GM19035 (cell line): ENCODE measurements around the gene B4GALT2.
A peak's percentile ranks its signal among the peaks of the same experiment; 100 is the strongest.

Experiments used
- ATAC-seq: cut with Tn5 transposase; IDR thresholded peaks from one replicate; pipeline ENCODE4 v1.9.1; 2021; ENCODE audit not compliant: unreplicated experiment

The B4GALT2 gene

GRCh38 chr1:43969746-43970466 is 9.1 kb upstream of the B4GALT2 start, which contains the start of gene DPH2:
DPH2 (plus strand) TSS chr1:43970010; CDS start chr1:43970176, 166 bp downstream.
- peak; percentile 85 for ATAC-seq

DNA sequence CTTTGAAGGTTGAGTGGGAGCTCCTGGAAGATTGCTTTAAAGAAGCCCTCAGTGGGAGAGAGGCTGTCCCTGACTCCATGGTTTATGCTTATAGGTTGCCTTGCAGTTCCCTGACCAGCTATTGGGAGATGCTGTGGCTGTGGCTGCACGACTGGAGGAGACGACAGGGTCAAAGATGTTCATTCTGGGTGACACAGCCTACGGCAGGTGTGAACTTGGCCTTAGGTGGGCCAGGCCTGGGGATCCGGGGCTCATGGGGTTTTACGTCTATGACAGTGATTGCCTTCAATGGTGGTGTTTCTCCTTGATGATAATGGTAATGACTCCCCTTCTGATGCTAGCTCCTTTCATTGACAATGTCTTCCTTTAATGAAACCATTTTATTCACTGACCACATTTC is 8.5 kb upstream of the B4GALT2 start:
- ATAC-seq: no peak

DNA sequence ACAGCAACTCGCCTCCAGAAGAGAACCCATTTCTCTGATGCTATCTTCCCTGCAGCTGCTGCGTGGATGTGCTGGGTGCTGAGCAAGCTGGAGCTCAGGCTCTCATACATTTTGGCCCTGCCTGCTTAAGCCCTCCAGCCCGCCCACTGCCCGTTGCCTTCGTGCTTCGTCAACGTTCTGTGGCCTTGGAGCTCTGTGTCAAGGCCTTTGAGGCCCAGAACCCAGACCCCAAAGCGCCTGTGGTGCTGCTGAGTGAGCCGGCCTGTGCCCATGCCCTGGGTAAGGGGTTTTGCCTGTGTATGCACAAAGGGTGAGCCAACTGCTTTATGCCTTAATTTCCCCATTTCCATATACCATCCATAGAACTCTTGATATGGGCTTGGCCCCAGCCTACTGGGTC is 8.1 kb upstream of the B4GALT2 start:
- ATAC-seq: no peak

GRCh38 chr1:43971336-43971980 is 7.6 kb upstream of the B4GALT2 start:
- ATAC-seq: no peak

DNA sequence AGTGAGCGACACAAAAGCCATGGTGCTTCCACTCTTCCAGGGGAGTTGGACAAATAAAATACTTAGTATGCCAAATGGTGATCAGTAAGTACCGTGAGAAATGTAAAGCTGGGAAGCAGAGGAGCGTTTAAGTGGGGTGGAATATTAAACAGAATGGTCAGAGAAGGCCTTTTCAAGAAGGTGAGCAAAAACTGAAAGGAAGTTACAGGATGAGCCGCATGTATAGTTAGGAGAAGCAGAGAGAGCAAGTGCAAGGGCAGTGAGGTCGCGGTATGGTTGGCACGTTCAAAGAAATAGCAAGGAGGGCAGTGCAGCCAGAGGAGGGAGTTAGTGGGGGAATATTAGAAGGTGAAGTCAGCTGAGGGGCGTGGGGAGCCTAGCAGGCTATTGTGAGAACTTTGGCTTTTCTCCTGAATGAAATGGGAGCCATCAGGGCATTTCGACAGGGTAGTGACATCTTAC is 5.0 kb upstream of the B4GALT2 start:
- no peak for ATAC-seq

DNA sequence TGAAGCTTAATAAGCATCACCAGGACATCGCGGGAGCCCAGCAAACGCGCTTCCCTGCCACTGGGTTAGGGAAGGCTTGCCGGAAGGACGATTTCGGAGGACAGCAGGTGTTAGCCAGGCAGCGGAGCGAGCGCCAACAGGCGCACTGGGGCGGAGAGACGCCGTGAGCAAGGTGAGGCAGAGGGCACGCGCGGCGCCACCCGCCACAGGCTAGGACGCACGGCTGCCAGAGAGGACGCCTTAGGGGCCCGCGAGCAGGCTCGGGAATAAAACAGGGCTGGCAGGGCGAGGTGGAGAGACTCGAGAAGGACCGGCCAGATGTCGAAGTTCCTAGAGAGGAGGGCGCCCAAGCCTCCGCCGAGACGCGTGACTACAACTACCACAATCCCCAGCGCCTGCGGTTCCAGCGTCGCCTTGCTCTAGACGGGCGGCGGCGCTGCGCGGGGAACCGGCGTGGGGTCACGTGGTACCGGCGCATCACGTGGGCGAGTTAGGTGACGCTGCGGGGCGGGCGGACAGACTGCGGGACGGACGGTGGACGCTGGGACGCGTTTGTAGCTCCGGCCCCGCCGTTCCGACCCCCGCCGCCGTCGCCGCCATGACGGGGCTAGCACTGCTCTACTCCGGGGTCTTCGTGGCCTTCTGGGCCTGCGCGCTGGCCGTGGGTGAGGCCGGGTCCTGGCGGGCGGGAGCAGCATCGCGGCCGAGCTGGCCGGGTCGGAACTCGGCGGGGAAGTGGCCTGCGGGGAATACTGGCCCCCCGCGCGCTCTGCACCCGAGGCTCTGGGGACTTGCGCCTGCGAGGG is 4.4 kb upstream of the B4GALT2 start, which contains the start of gene ATP6V0B:
ATP6V0B (plus strand) TSS at position 518 of the 806 bp plus-strand sequence; CDS start at position 599, 81 bp downstream.
- peak; percentile 71 for ATAC-seq

GRCh38 chr1:43975249-43975961 is 3.6 kb upstream of the B4GALT2 start:
- peak; percentile 1 for ATAC-seq

GRCh38 chr1:43976045-43976444 is 3.0 kb upstream of the B4GALT2 start:
- no peak for ATAC-seq

- no peak for ATAC-seq
These were observed 2.1 kb upstream of the B4GALT2 start for GRCh38 chr1:43976890-43977289.

- no peak for ATAC-seq
These were observed 1.4 kb upstream of the B4GALT2 start for GRCh38 chr1:43977376-43978263.

GRCh38 chr1:43978264-43978550 is 803 bp upstream of the B4GALT2 start:
- no peak for ATAC-seq

- no peak for ATAC-seq
These were observed 184 bp downstream of the B4GALT2 start for GRCh38 chr1:43979261-43979527.

GRCh38 chr1:43979528-43980254 is 681 bp downstream of the B4GALT2 start:
- ATAC-seq: no peak

DNA sequence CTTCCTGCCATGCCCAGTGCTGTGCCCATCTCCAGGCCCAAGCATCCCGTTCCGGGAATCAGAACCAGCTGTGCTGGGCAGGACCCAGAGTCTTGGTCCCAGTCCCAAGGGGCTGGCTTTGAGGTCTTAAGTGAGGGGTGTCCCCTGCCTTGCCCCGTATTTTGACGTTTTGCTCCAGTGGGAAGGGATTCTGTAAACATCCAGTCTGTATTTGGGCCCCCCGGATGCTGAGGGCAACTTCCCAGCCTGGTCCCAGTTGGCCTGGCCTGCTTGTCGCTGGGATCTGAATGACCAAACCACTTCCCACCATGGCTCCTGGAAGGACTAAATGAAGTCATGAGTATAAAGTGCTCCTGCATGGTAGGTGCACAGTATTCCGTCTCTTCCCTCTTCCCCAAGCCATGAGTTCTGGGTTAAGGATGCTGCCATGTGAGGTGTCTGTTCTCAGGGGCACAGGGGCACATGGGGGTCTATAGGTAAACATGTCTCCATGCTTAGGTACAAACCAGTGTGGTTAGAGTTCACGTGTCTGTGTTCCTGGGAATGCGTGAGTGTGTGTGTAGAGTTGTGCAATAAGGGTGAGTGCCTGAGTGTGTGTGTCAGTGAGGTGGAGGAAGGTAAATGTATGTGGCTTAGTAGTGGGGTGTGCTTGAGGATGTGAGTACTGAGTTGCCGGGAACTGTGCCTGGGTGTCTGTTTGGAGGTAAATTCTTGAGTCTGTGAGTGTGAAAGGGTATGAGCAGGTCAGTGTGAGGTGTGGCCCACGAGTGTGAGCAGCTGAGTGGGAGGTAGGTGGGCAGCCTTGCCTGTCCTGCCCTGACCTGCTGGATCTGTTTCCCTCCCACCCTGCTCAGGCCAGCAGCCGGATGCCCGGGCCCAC is 1.5 kb downstream of the B4GALT2 start:
- no peak for ATAC-seq

GRCh38 chr1:43981135-43981491 is 2.1 kb downstream of the B4GALT2 start:
- no peak for ATAC-seq

GRCh38 chr1:43981636-43982035 is 2.6 kb downstream of the B4GALT2 start:
- no peak for ATAC-seq

- no peak for ATAC-seq
These were observed 3.2 kb downstream of the B4GALT2 start for GRCh38 chr1:43982241-43982640.

- no peak for ATAC-seq
These were observed 3.8 kb downstream of the B4GALT2 start for GRCh38 chr1:43982808-43983207.
